HG03139 (cell line): Measurements from ENCODE around the gene LAMP5.

Experiments
- ATAC-seq: cut with Tn5 transposase; IDR thresholded peaks from one replicate; pipeline ENCODE4 v1.9.1; 2021; ENCODE audit not compliant: unreplicated experiment

LAMP5 gene

DNA sequence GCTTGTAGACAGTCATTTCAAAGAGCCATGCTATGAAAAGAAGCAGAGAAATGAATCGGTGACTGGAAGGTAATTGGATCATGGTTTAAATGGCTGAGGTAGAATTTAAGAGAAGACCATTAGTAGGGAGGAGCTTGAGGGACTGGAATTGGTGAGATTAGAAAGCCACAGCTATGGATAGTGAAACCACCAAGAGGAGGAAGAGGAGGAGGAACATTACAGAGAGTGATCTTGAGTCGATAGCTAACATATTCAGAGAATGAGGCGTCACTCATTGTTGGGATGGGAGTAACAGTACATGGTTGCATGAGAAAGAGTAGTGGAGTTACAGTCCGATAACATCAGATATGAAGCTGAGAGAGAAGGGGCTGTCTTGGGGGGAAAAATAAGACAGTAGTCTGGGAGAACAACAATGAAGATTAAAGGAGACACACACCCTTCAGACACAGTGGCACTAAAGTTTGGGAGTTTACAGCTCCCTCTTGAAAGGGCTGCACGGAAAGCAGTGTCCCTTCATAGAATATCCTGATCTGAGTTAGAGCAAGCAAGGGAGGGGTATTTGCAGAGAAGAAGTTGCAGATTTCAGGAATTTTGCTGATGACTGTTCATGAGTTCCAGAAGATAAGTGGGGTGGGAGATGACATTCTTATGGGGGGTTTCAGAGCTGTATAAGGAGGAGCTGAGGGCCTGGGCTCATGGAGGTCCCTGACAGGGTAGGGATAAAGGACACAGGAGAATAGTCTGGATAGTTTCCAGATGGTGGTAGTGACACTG lies 15.1 kb upstream of the LAMP5 start:
- no peak for ATAC-seq

DNA sequence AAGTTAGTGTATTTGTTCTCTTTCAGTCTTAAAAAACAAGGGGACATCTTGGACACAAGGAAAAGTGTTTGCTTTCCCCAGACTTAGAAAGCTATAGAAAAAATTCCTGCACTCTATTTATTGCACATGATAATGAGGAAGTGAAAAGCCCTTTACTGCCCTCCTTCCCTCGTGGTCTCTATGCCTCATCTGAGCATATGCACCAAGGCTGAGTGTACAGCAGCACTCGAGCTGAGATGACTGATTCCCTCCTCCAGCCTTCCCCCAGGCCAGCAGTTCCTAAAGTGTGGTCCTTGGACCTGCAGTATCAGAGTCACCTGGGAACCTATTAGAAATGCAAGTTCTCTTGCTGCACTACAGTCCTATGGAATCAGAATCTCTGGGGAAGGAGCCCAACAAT lies 14.3 kb upstream of the LAMP5 start:
- peak; percentile 57 for ATAC-seq

GRCh38 chr20:9501473-9501872 lies 12.9 kb upstream of the LAMP5 start:
- no peak for ATAC-seq

DNA sequence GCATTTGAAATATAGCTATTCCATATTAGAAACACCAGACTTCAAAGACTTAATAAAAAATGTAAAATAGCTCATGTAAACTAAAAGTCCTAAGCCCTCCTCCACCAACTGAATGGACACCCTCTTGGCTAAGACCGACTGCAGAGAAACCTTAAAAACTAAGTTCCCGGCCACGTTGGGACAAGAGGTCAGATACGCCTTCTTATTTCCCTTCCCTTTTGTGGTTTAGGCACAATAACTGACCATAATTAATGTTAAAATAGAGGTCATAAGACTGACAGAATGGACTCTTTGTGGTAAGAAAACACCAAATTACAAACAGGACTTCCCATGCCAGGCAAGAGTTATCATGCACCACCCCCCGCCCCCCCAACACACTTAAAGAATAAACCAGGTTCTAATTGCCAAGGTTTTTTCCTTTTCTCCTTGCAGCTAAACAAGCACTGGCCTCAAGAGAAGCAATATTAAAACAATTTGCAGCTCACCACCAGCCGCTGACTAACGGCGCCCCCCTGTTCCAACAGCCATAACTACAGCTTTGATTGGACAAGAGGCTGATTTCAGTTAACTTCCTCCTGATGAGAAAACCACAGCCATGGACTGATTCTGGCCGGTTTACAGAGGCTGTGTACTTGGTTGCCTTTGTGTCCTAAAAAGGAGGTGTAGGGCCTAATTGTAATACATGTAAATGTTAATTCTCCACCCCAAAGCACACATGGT lies 10.7 kb upstream of the LAMP5 start:
- ATAC-seq: no peak

- no peak for ATAC-seq
Observed at GRCh38 chr20:9506280-9506821, 8.0 kb upstream of the LAMP5 start.

- no peak for ATAC-seq
Observed at GRCh38 chr20:9506964-9507369, 7.4 kb upstream of the LAMP5 start.

GRCh38 chr20:9507544-9508239 lies 6.7 kb upstream of the LAMP5 start:
- no peak for ATAC-seq

DNA sequence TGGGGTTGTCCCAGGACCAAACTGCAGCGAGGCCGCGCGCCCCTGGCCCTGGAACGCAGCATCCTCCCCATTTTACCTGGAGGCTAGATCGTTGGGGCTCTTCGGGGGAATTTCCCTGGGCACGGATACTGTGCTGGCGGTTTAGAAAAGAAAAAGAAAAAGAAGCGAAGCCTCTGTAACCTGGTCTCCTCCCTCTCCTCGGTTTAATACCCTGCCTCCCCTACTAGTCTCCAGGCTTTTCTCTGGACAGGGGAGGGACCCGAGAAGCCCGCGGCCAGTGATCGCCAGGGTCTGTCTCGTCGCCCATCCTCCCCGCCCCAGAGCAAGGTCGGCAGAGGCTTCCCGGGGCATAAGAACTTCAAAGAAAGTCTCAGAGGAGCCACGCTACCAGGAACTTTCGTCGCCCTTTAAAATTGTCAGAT lies 6.1 kb upstream of the LAMP5 start:
- no peak for ATAC-seq

DNA sequence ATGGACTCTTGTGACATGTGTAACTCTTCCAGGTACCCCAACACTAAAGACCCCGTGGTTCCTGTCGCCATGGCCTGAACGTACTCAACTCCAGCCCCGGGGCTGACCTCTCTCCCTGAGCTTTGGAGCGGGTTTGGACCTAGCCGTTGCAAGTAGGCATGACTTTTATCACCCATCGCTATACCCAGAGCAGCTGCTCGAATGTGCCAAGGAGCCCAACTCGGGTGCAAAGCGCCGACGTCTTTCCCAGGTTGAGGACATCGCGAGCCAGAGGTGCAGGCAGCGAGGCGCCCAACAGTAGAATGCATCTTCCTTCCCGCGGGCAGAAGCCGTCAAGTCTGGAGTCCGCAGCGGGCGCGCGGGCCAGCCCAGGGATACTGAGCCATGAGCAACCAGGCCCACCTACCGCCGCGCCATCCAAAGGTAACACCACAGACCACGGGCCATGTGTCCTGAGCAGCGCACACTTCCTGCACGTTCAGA lies 5.7 kb upstream of the LAMP5 start:
- no peak for ATAC-seq

GRCh38 chr20:9509246-9509645 lies 5.1 kb upstream of the LAMP5 start:
- no peak for ATAC-seq

GRCh38 chr20:9510911-9511310 lies 3.5 kb upstream of the LAMP5 start:
- no peak for ATAC-seq

- ATAC-seq: no peak
Observed at GRCh38 chr20:9514072-9514460, 324 bp upstream of the LAMP5 start.

DNA sequence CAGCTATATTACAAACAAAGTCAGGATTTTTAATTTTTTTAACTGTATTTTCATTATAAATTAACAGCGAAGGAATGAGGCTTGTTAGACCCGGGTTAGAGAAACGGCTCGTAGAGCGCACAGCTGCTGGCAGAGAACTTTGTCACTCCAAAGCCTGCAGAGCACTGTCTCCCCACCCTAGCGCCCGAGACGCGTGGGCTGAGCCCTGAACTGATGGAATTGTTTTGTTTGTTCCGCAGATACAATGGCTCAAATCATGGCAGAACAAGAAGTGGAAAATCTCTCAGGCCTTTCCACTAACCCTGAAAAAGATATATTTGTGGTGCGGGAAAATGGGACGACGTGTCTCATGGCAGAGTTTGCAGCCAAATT lies 810 bp downstream of the LAMP5 start:
- no peak for ATAC-seq

DNA sequence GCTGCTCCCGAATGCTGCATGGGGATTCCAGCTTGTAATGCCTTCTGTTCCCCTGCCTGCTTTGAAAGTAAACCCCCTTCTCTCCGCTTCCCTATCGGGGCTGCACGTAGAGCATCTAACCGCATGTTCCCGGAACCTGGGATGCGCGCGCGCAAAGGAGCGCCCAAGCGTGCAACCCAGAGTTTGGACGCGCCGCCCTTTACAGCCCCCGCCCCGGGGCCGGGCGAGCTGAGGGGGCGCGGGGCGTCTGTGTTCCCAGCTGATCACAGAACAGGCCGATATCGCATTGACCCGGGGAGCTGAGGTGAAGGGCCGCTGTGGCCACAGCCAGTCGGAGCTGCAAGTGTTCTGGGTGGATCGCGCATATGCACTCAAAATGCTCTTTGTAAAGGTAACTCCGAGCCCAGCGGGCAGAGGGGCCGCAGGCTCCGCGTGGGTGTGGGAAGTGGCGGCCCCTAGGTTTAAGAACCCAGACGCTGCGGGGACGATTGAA lies 1.4 kb downstream of the LAMP5 start:
- no peak for ATAC-seq

DNA sequence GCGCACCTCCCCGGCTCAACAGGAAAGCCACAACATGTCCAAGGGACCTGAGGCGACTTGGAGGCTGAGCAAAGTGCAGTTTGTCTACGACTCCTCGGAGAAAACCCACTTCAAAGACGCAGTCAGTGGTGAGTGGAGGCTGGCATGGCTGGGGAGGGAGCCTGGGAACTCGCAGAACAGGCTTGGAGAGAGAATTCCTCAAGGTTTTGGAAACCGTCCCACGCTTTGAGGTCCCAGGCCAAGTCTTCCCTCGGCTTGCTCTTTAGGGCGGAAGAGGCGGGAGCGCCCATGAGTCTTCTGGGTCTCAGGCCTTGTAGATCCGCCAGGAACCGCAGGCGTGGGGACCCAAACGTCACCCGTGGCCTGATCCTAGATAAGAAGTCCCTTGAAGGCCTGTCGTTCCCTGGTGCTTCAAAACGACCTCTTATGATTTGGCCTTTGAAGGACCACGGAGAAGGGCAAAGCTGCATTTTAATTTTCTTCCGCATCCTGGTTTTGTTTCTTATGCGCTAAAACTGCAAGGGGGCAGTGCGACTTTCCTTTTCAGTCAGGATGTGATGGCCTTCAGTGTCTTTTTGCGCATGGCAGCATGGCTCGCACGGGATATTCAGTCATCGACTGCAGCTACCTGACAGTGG lies 2.0 kb downstream of the LAMP5 start:
- no peak for ATAC-seq

- ATAC-seq: no peak
Observed at GRCh38 chr20:9517297-9518162, 3.1 kb downstream of the LAMP5 start.

GRCh38 chr20:9518576-9519175 lies 4.3 kb downstream of the LAMP5 start:
- no peak for ATAC-seq

GRCh38 chr20:9520086-9520485 lies 5.7 kb downstream of the LAMP5 start:
- ATAC-seq: no peak

DNA sequence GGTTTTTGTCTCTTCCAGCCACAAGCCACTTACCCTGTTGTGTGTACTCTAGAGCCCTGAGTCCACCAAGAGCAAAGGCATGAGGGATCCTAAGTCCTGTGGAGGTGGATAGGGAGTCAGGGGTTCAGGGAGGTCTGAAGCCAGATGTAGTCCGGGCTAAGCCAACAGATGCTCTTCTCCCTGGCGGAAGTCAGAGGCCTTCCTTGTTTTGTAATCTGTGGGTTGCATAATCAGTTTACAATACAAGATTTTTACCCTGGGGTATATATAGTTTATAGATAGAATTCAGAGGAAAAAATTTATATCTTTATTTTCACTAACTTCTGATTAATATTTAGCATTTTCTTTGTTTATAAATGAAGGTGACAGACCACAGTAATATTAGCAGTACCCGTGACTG lies 9.2 kb downstream of the LAMP5 start:
- ATAC-seq: no peak

DNA sequence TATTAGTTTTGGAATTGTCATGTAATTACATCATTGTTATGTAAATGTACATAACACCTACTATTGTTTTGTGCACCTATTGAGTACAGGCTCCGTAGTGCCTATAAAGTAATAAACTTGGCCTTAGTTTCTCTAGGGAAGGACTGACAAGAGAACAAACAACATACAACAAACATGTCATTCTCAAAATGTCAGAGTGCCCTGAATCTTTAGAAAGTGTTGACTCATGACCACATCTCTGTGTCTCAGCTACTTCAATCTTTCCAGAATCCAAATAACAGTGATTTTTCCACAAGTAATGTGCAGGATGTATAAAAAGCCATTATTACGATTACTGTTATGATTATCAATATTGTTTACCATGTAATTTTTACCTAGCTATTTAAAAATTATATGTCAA lies 17.2 kb downstream of the LAMP5 start:
- ATAC-seq: no peak
